OCI-LY1 (cell line): ENCODE measurements around the gene IL10RB.

Source experiments
- H2AFZ ChIP-seq: fragments of 200-600 bp; sonication (generic), shearing (Covaris generic); 2 replicates; pipeline ENCODE4 v1.6.0; 2014; ENCODE audit warnings: antibody characterized with exemption, mild to moderate bottlenecking, low read length
- H3F3A ChIP-seq: fragments of 200-600 bp; sonication (generic), shearing (Covaris generic); 2 replicates; pipeline ENCODE4 v1.6.0; 2014; ENCODE audit warnings: mild to moderate bottlenecking, antibody characterized with exemption, low read length, moderate library complexity; ENCODE audit not compliant: insufficient read depth
- H3K27ac ChIP-seq: fragments of 200-600 bp; sonication (generic); 2 replicates; pipeline ENCODE4 v1.5.1; 2014; ENCODE audit warnings: low read length, mixed run types, mild to moderate bottlenecking, low read depth; ENCODE audit not compliant: poor library complexity, severe bottlenecking
- H3K27me3 ChIP-seq: fragments of 200-600 bp; sonication (generic); 2 replicates; pipeline ENCODE4 v1.6.0; 2014; ENCODE audit warnings: antibody characterized with exemption, mild to moderate bottlenecking, low read length, moderate library complexity; ENCODE audit not compliant: insufficient read depth
- H3K36me3 ChIP-seq: fragments of 200-600 bp; sonication (generic); 2 replicates; pipeline ENCODE4 v1.6.1; 2014; ENCODE audit warnings: mild to moderate bottlenecking, antibody characterized with exemption, low read length, moderate library complexity, mixed read lengths; ENCODE audit not compliant: insufficient read depth
- H3K4me1 ChIP-seq: fragments of 200-600 bp; sonication (generic); 2 replicates; pipeline ENCODE4 v1.5.1; 2014; ENCODE audit warnings: mild to moderate bottlenecking, low read length, moderate library complexity; ENCODE audit not compliant: insufficient read depth, severe bottlenecking
- H3K4me2 ChIP-seq: fragments of 200-600 bp; sonication (generic), shearing (Covaris generic); 2 replicates; pipeline ENCODE4 v1.6.1; 2014; ENCODE audit warnings: low read length
- H3K4me3 ChIP-seq: fragments of 200-600 bp; sonication (generic); 2 replicates; pipeline ENCODE4 v1.5.1; 2014; ENCODE audit warnings: low read length, low read depth, mild to moderate bottlenecking, mixed read lengths; ENCODE audit not compliant: poor library complexity, severe bottlenecking
- H3K79me2 ChIP-seq: fragments of 200-600 bp; shearing (Covaris generic); 2 replicates; pipeline ENCODE4 v1.6.1; 2016; ENCODE audit warnings: mixed run types, low read length, mixed read lengths; ENCODE audit not compliant: insufficient read depth
- H3K9ac ChIP-seq: fragments of 200-600 bp; sonication (generic), shearing (Covaris generic); 2 replicates; pipeline ENCODE4 v1.6.1; 2014; ENCODE audit warnings: mild to moderate bottlenecking, low read length, mixed read lengths
- H3K9me2 ChIP-seq: fragments of 200-600 bp; sonication (generic), shearing (Covaris generic); 2 replicates; pipeline ENCODE4 v1.6.1; 2014; ENCODE audit warnings: low read depth, mild to moderate bottlenecking, low read length, mixed read lengths
- H3K9me3 ChIP-seq: fragments of 200-600 bp; shearing (Covaris generic); 2 replicates; pipeline ENCODE4 v1.6.1; 2014; ENCODE audit warnings: low read length, mixed read lengths
- H4K20me1 ChIP-seq: fragments of 200-600 bp; sonication (generic), shearing (Covaris generic); 2 replicates; pipeline ENCODE4 v1.6.0; 2016; ENCODE audit warnings: mild to moderate bottlenecking, low read length; ENCODE audit not compliant: insufficient read depth
- CTCF ChIP-seq: fragments of 200-600 bp; sonication (generic), shearing (Covaris generic); IDR thresholded peaks from 2 replicates; pipeline ENCODE4 v1.5.1; 2017; ENCODE audit warnings: mild to moderate bottlenecking, antibody characterized with exemption, low read length, moderate library complexity, mixed read lengths
- EZH2 ChIP-seq: fragments of 200-600 bp; sonication (generic), shearing (Covaris generic); IDR thresholded peaks from 2 replicates; pipeline ENCODE4 v1.8.0; 2017; ENCODE audit warnings: borderline replicate concordance, mixed run types, mild to moderate bottlenecking, antibody characterized with exemption, low read length, moderate library complexity, mixed read lengths

The IL10RB gene

GRCh38 chr21:33334824-33335223, 68.7 kb downstream of the IL10RB start:
- Histone ChIP-seq H3K9me3 (peaks cover 5% of the 10 kb centered on the region), H3F3A (no peaks in the 10 kb centered on the region), H2AFZ (no peak overlapping the region), H3K4me1 (peaks cover 9% of the 10 kb centered on the region), H3K27ac (no peak overlapping the region), H3K27me3 (no peaks in the 10 kb centered on the region), H4K20me1 (no peaks in the 10 kb centered on the region), H3K9ac (no peak overlapping the region), H3K4me3 (no peak overlapping the region), H3K36me3 (peaks cover 59% of the 10 kb centered on the region), H3K79me2 (peaks cover 51% of the 10 kb centered on the region), H3K9me2 (no peaks in the 10 kb centered on the region), H3K4me2 (no peak overlapping the region)
- TF ChIP-seq CTCF (no peak), EZH2 (no peak)

- H3K36me3 ChIP-seq: peaks cover 68% of the 10 kb centered on the region
- H3K27ac ChIP-seq: no peak overlapping the region
- H3K4me3 ChIP-seq: no peak overlapping the region
- peaks cover 9% of the 10 kb centered on the region for H3K4me1 ChIP-seq
- peaks cover 20% of the 10 kb centered on the region for H3K79me2 ChIP-seq
- no peak overlapping the region for H3K9ac ChIP-seq
- no peaks in the 10 kb centered on the region; the same call in 1 of the 2 replicates for H3K9me3 ChIP-seq
- H2AFZ ChIP-seq: no peak overlapping the region
- no peaks in the 10 kb centered on the region for H3F3A ChIP-seq
- H4K20me1 ChIP-seq: 0 out of 2 replicates have a peak, but pooled peaks cover 2% of the 10 kb centered on the region
- TF ChIP-seq EZH2 (no peak), CTCF (no peak)
- H3K9me2 ChIP-seq: no peaks in the 10 kb centered on the region
- no peaks in the 10 kb centered on the region for H3K27me3 ChIP-seq
- no peak overlapping the region for H3K4me2 ChIP-seq
Measured at GRCh38 chr21:33339135-33339534, 73.0 kb downstream of the IL10RB start.

- TF ChIP-seq CTCF: no peak
- no peak for TF ChIP-seq EZH2
- no peaks in the 10 kb centered on the region for H3K9me3 ChIP-seq
Measured at GRCh38 chr21:33339918-33340317, 73.8 kb downstream of the IL10RB start.

More at GRCh38 chr21:33339918-33340317, 73.8 kb downstream of the IL10RB start:
- Histone ChIP-seq H3K9me2 (no peaks in the 10 kb centered on the region), H3K27me3 (no peaks in the 10 kb centered on the region), H3K4me2 (no peak overlapping the region), H2AFZ (no peak overlapping the region), H3K4me3 (no peak overlapping the region), H3F3A (no peaks in the 10 kb centered on the region), H3K27ac (no peak overlapping the region), H3K79me2 (peaks cover 13% of the 10 kb centered on the region), H3K36me3 (peaks cover 71% of the 10 kb centered on the region), H4K20me1 (0 out of 2 replicates have a peak, but pooled peaks cover 2% of the 10 kb centered on the region), H3K9ac (no peak overlapping the region), H3K4me1 (peaks cover 9% of the 10 kb centered on the region)
